ENCODE measurements around the gene PMPCA. TPM values are rescaled to one million over a fixed set of nuclear protein-coding genes. Genes with fewer than 3 reads are reported as not detected.

The PMPCA gene
- total and polyA plus RNA-seq, 2 of the 13 experiments (the other 11 are each of a cell fraction or from before 2014, with no cell fraction given): 70.2 to 88.4 TPM

DNA sequence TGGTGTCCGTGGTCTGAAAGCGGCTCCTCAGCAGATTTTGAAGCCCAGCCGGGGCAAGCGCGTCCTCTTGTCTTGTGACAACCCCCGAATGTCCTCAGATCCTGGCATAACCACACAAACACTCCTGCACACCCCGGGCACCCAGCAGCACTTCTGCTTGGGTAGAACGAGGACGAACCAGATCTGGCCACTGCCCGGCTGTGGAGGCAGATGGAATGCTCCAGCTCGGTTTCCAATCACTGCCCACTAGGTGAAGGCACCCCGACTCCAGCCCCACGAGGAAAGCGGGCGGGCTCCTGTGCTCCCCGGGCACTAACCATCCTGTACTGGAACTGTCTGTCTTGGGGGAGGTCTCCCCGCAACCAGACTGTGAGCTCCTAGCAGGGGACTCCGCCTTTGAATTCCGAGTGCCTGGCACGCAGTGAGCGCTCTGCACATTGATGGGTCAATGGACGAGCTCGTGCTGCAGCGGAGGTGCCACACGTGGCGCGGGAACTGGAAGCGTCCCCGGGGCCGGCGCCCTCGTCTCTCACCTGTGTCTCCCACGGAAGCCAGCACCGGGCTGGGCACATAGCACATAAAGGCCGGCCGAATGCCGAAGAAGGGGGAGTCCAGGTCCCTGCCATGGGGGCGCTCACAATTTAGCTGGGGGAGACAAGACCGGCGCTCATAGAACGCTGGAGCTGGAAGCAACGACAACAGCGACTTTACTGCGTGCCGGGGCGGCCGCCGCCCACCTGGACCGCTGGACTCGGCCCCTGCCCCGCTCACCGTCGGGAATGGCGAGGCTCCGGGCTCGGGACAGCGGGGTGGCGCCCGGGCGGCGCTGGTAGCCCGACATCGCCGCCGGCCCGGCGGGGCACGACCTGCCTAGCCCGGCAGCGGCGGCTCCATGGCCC, 652 bp upstream of the PMPCA start (continued):
- TF ChIP-seq PRMT3 (CRISPR knock-in tag; IDR thresholded peaks at IDR 0.05; ENCODE audit: borderline replicate concordance, low read depth): no peak
- peak; percentile 52; the same call in 1 of the 2 replicates for TF ChIP-seq MAFG (CRISPR knock-in tag; IDR thresholded peaks at IDR 0.05)
- no peak for TF ChIP-seq ZFP36L2 (CRISPR knock-in tag; IDR thresholded peaks at IDR 0.05)
- peak; percentile 72; the same call in 1 of the 2 replicates for TF ChIP-seq CREB3 (CRISPR knock-in tag; IDR thresholded peaks at IDR 0.05)
- TF ChIP-seq KDM1A (CRISPR knock-in tag; IDR thresholded peaks at IDR 0.05): no peak
- peak; percentile 40; the same call in 1 of the 2 replicates for TF ChIP-seq ZBTB20 (CRISPR knock-in tag; IDR thresholded peaks at IDR 0.05; ENCODE audit: borderline replicate concordance, low read depth)
- TF ChIP-seq HOXA5 (CRISPR knock-in tag; IDR thresholded peaks at IDR 0.05): no peak
- TF ChIP-seq ZNF770 (CRISPR knock-in tag; IDR thresholded peaks at IDR 0.05): no peak
- TF ChIP-seq NKX3-1 (CRISPR knock-in tag; IDR thresholded peaks at IDR 0.05): no peak
- no peak for TF ChIP-seq TRAFD1 (CRISPR knock-in tag; IDR thresholded peaks at IDR 0.05; ENCODE audit: borderline replicate concordance)
- TF ChIP-seq, protein P1, sequence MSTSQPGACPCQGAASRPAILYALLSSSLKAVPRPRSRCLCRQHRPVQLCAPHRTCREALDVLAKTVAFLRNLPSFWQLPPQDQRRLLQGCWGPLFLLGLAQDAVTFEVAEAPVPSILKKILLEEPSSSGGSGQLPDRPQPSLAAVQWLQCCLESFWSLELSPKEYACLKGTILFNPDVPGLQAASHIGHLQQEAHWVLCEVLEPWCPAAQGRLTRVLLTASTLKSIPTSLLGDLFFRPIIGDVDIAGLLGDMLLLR (CRISPR knock-in tag; IDR thresholded peaks at IDR 0.05): peak; percentile 50; the same call in 1 of the 2 replicates
- TF ChIP-seq HMGXB4 (CRISPR knock-in tag; IDR thresholded peaks at IDR 0.05; ENCODE audit: borderline replicate concordance in 1 of 2, low read depth in 1 of 2): peak in 1 of 2 experiments; percentile 5; a peak in 1 of 4 replicates
- no peak for TF ChIP-seq NR2F1 (CRISPR knock-in tag; IDR thresholded peaks at IDR 0.05)
- peak; percentile 80; the same call in 1 of the 2 replicates for TF ChIP-seq ZNF232 (CRISPR knock-in tag; IDR thresholded peaks at IDR 0.05; ENCODE audit: borderline replicate concordance)
- peak; percentile 38; the same call in 1 of the 2 replicates for TF ChIP-seq ZNF768 (CRISPR knock-in tag; IDR thresholded peaks at IDR 0.05)

Measured in HepG2 (cell line).